ENCODE data around the gene C3.
"Not testable (repeated sequence)": the region's sequence is repeated elsewhere in the genome, so short reads cannot be mapped to it uniquely, and the experiment has no call there.

Gene C3

GRCh38 chr19:6720369-6721137, at the start of gene C3:
TSS of gene C3 (minus strand) at chr19:6720650. CDS start at chr19:6720589, 61 bp downstream.
- no peak within 1 kb of the TSS for H3K9ac ChIP-seq (ENCODE audit: low read depth, low read length)
- H3K27ac ChIP-seq (ENCODE audit: low read depth, low read length), result no peak within 1 kb of the TSS
- no peaks in the 10 kb centered on the region for H3K27me3 ChIP-seq (ENCODE audit: control insufficient read depth, insufficient read depth, low read length)
- no peak within 1 kb of the TSS for H3K4me3 ChIP-seq (ENCODE audit: low read depth, low read length)
- no peaks in the 10 kb centered on the region; the same call in 1 of the 2 replicates for H3K4me1 ChIP-seq (ENCODE audit: control insufficient read depth, insufficient read depth, low read length)
- H3K9me3 ChIP-seq (ENCODE audit: control insufficient read depth, insufficient read depth, low read length), result no peaks in the 10 kb centered on the region
- H3K36me3 ChIP-seq (ENCODE audit: control insufficient read depth, insufficient read depth, low read length), result no peaks in the 10 kb centered on the region

GRCh38 chr19:6769006-6769619, 48.7 kb upstream of the C3 start:
- no peaks in the 10 kb centered on the region for H3K27me3 ChIP-seq (ENCODE audit: control insufficient read depth, insufficient read depth, low read length)
- H3K9me3 ChIP-seq (ENCODE audit: control insufficient read depth, insufficient read depth, low read length), result no peaks in the 10 kb centered on the region
- no peaks in the 10 kb centered on the region for H3K36me3 ChIP-seq (ENCODE audit: control insufficient read depth, insufficient read depth, low read length)
- H3K4me3 ChIP-seq (ENCODE audit: low read depth, low read length), result no peak overlapping the region
- no peak overlapping the region for H3K27ac ChIP-seq (ENCODE audit: low read depth, low read length)
- H3K9ac ChIP-seq (ENCODE audit: low read depth, low read length), result no peak overlapping the region
- H3K4me1 ChIP-seq (ENCODE audit: control insufficient read depth, insufficient read depth, low read length), result peaks cover 11% of the 10 kb centered on the region

GRCh38 chr19:6768236-6768785, 47.9 kb upstream of the C3 start:
- Histone ChIP-seq H3K9me3 (ENCODE audit: control insufficient read depth, insufficient read depth, low read length) (no peaks in the 10 kb centered on the region), H3K27ac (ENCODE audit: low read depth, low read length) (peak overlapping the region; percentile 37), H3K4me3 (ENCODE audit: low read depth, low read length) (peak overlapping the region; percentile 85), H3K9ac (ENCODE audit: low read depth, low read length) (no peak overlapping the region), H3K4me1 (ENCODE audit: control insufficient read depth, insufficient read depth, low read length) (peaks cover 11% of the 10 kb centered on the region), H3K36me3 (ENCODE audit: control insufficient read depth, insufficient read depth, low read length) (no peaks in the 10 kb centered on the region), H3K27me3 (ENCODE audit: control insufficient read depth, insufficient read depth, low read length) (no peaks in the 10 kb centered on the region)

- Histone ChIP-seq H3K27ac (ENCODE audit: low read depth, low read length) (peak within 1 kb of the TSS; percentile 92), H3K9me3 (ENCODE audit: control insufficient read depth, insufficient read depth, low read length) (no peaks in the 10 kb centered on the region), H3K4me3 (ENCODE audit: low read depth, low read length) (peak within 1 kb of the TSS; percentile 85), H3K9ac (ENCODE audit: low read depth, low read length) (peak within 1 kb of the TSS; percentile 49), H3K36me3 (ENCODE audit: control insufficient read depth, insufficient read depth, low read length) (0 out of 2 replicates have a peak, but pooled peaks cover 3% of the 10 kb centered on the region), H3K27me3 (ENCODE audit: control insufficient read depth, insufficient read depth, low read length) (no peaks in the 10 kb centered on the region), H3K4me1 (ENCODE audit: control insufficient read depth, insufficient read depth, low read length) (peaks cover 11% of the 10 kb centered on the region)
Observed at GRCh38 chr19:6767357-6768235, 47.1 kb upstream of the C3 start, which contains the start of gene SH2D3A. TSS of gene SH2D3A (minus strand) at chr19:6767435. CDS start at chr19:6763748, 3,687 bp downstream.

GRCh38 chr19:6767081-6767356, 46.6 kb upstream of the C3 start:
- peak overlapping the region; percentile 41; the same call in 1 of the 2 replicates for H3K9ac ChIP-seq (ENCODE audit: low read depth, low read length)
- H3K4me3 ChIP-seq (ENCODE audit: low read depth, low read length), result peak overlapping the region; percentile 85
- H3K4me1 ChIP-seq (ENCODE audit: control insufficient read depth, insufficient read depth, low read length), result peaks cover 11% of the 10 kb centered on the region
- no peak overlapping the region for H3K27ac ChIP-seq (ENCODE audit: low read depth, low read length)
- H3K36me3 ChIP-seq (ENCODE audit: control insufficient read depth, insufficient read depth, low read length), result 0 out of 2 replicates have a peak, but pooled peaks cover 4% of the 10 kb centered on the region
- H3K9me3 ChIP-seq (ENCODE audit: control insufficient read depth, insufficient read depth, low read length), result no peaks in the 10 kb centered on the region
- H3K27me3 ChIP-seq (ENCODE audit: control insufficient read depth, insufficient read depth, low read length), result no peaks in the 10 kb centered on the region

- Histone ChIP-seq H3K27ac (ENCODE audit: low read depth, low read length) (peak overlapping the region; percentile 92), H3K4me3 (ENCODE audit: low read depth, low read length) (peak overlapping the region; percentile 85), H3K9me3 (ENCODE audit: control insufficient read depth, insufficient read depth, low read length) (no peaks in the 10 kb centered on the region), H3K9ac (ENCODE audit: low read depth, low read length) (peak overlapping the region; percentile 49), H3K27me3 (ENCODE audit: control insufficient read depth, insufficient read depth, low read length) (no peaks in the 10 kb centered on the region), H3K4me1 (ENCODE audit: control insufficient read depth, insufficient read depth, low read length) (peaks cover 11% of the 10 kb centered on the region), H3K36me3 (ENCODE audit: control insufficient read depth, insufficient read depth, low read length) (0 out of 2 replicates have a peak, but pooled peaks cover 4% of the 10 kb centered on the region)
Observed at GRCh38 chr19:6766357-6767080, 46.1 kb upstream of the C3 start.

GRCh38 chr19:6765738-6766356, 45.4 kb upstream of the C3 start:
- Histone ChIP-seq H3K9ac (ENCODE audit: low read depth, low read length) (peak overlapping the region; percentile 73), H3K4me1 (ENCODE audit: control insufficient read depth, insufficient read depth, low read length) (peaks cover 11% of the 10 kb centered on the region), H3K9me3 (ENCODE audit: control insufficient read depth, insufficient read depth, low read length) (no peaks in the 10 kb centered on the region), H3K36me3 (ENCODE audit: control insufficient read depth, insufficient read depth, low read length) (0 out of 2 replicates have a peak, but pooled peaks cover 4% of the 10 kb centered on the region), H3K27me3 (ENCODE audit: control insufficient read depth, insufficient read depth, low read length) (no peaks in the 10 kb centered on the region), H3K27ac (ENCODE audit: low read depth, low read length) (peak overlapping the region; percentile 92), H3K4me3 (ENCODE audit: low read depth, low read length) (peak overlapping the region; percentile 85)

GRCh38 chr19:6762253-6762797, 41.9 kb upstream of the C3 start:
- H3K9me3 ChIP-seq (ENCODE audit: control insufficient read depth, insufficient read depth, low read length); H3K9ac ChIP-seq (ENCODE audit: low read depth, low read length); H3K27me3 ChIP-seq (ENCODE audit: control insufficient read depth, insufficient read depth, low read length); H3K4me3 ChIP-seq (ENCODE audit: low read depth, low read length); H3K36me3 ChIP-seq (ENCODE audit: control insufficient read depth, insufficient read depth, low read length); H3K27ac ChIP-seq (ENCODE audit: low read depth, low read length): not testable (repeated sequence)
- peaks cover 11% of the 10 kb centered on the region for H3K4me1 ChIP-seq (ENCODE audit: control insufficient read depth, insufficient read depth, low read length)

GRCh38 chr19:6761053-6761676, 40.7 kb upstream of the C3 start:
- Histone ChIP-seq H3K27me3 (ENCODE audit: control insufficient read depth, insufficient read depth, low read length) (no peaks in the 10 kb centered on the region), H3K4me1 (ENCODE audit: control insufficient read depth, insufficient read depth, low read length) (peaks cover 6% of the 10 kb centered on the region), H3K27ac (ENCODE audit: low read depth, low read length) (no peak overlapping the region), H3K9ac (ENCODE audit: low read depth, low read length) (no peak overlapping the region), H3K36me3 (ENCODE audit: control insufficient read depth, insufficient read depth, low read length) (peaks cover 12% of the 10 kb centered on the region), H3K9me3 (ENCODE audit: control insufficient read depth, insufficient read depth, low read length) (no peaks in the 10 kb centered on the region), H3K4me3 (ENCODE audit: low read depth, low read length) (no peak overlapping the region)
